Astrocyte of the hippocampus (primary cell): ENCODE measurements around the gene CLPSL2.
"Not testable (repeated sequence)": the region's sequence is repeated elsewhere in the genome, so short reads cannot be mapped to it uniquely, and the experiment has no call there.

ENCODE experiments used
- DNase-seq: peaks from one replicate; pipeline ENCODE4 v3.0.0; 2011; ENCODE audit warnings: low read depth, low spot score

CLPSL2 gene

GRCh38 chr6:35776364-35777215, at the start of gene CLPSL2:
TSS of gene CLPSL2 (plus strand) at chr6:35776598. CDS start at chr6:35776619, 21 bp downstream.
- peak; percentile 23 for DNase-seq

- DNase-seq, result peak; percentile 88
Measured at GRCh38 chr6:35727231-35727934, 49.0 kb upstream of the CLPSL2 start.

- peak; percentile 98 for DNase-seq
Measured at GRCh38 chr6:35727935-35728682, 48.3 kb upstream of the CLPSL2 start.

- DNase-seq, result no peak
Measured at GRCh38 chr6:35728683-35729678, 47.4 kb upstream of the CLPSL2 start.

GRCh38 chr6:35729722-35730121, 46.7 kb upstream of the CLPSL2 start:
- DNase-seq, result no peak

GRCh38 chr6:35730745-35731413, 45.5 kb upstream of the CLPSL2 start:
- DNase-seq, result no peak

GRCh38 chr6:35731414-35731735, 45.0 kb upstream of the CLPSL2 start:
- DNase-seq, result peak; percentile 95

GRCh38 chr6:35731736-35732532, 44.5 kb upstream of the CLPSL2 start:
- peak; percentile 95 for DNase-seq

- no peak for DNase-seq
Measured at GRCh38 chr6:35733633-35734032, 42.8 kb upstream of the CLPSL2 start.

GRCh38 chr6:35734319-35734718, 42.1 kb upstream of the CLPSL2 start:
- DNase-seq, result not testable (repeated sequence)

- DNase-seq, result no peak
Measured at GRCh38 chr6:35735452-35735851, 40.9 kb upstream of the CLPSL2 start.

GRCh38 chr6:35736253-35736894, 40.0 kb upstream of the CLPSL2 start:
- DNase-seq, result peak; percentile 81

GRCh38 chr6:35736982-35737412, 39.4 kb upstream of the CLPSL2 start, which contains the start of gene ARMC12:
TSS of gene ARMC12 (plus strand) at chr6:35737032. CDS start at chr6:35737109, 77 bp downstream.
- no peak for DNase-seq

- peak; percentile 81 for DNase-seq
Measured at GRCh38 chr6:35737413-35738211, 38.8 kb upstream of the CLPSL2 start.

- peak; percentile 48 for DNase-seq
Measured at GRCh38 chr6:35739645-35740524, 36.5 kb upstream of the CLPSL2 start.

- no peak for DNase-seq
Measured at GRCh38 chr6:35742842-35743241, 33.6 kb upstream of the CLPSL2 start.

- no peak for DNase-seq
Measured at GRCh38 chr6:35745509-35745908, 30.9 kb upstream of the CLPSL2 start.
